Keratinocyte (primary cell): Measurements from ENCODE around the gene SMARCC2.

Experiments
- CTCF ChIP-seq, 3 experiments: IDR thresholded peaks in 1 of 3; conservative IDR thresholded peaks in 1 of 3; optimal IDR thresholded peaks in 1 of 3; 2 replicates in 2 of 3; 3 replicates in 1 of 3; pipeline versions ENCODE3 to v1.5.1; 2011; ENCODE audit warnings: low read length in 3 of 3, mild to moderate bottlenecking in 3 of 3, moderate library complexity in 2 of 3, control low read depth in 1 of 3, inconsistent platforms in 1 of 3; ENCODE audit not compliant: insufficient read depth in 2 of 3; ENCODE audit errors: extremely low read depth in 1 of 3
- EZH2 ChIP-seq: IDR thresholded peaks from one replicate; pipeline ENCODE4 v1.6.1; 2012; ENCODE audit warnings: inconsistent platforms, mild to moderate bottlenecking, low read length, moderate library complexity

GRCh38 chr12:56190695-56191155 is 1.4 kb upstream of the SMARCC2 start:
- TF ChIP-seq CTCF (optimal IDR thresholded peaks at IDR 0.05 in 1 of 3, IDR thresholded peaks at IDR 0.05 in 1 of 3, conservative IDR thresholded peaks at IDR 0.05 in 1 of 3; ENCODE audit: extremely low read depth in 1 of 3, insufficient read depth in 2 of 3, low read length in 3 of 3) (no peak), EZH2 (no peak)
